A549 treated with CpdA at 1 μM for 4 hours (cell line): ENCODE results near the gene MYLK2. TPM values are rescaled to one million over a fixed set of nuclear protein-coding genes. Genes with fewer than 3 reads are reported as not detected.

Experiments
- total RNA-seq: library from RNA; stranded (reverse); fragments of 200-300 nt; extraction: Qiagen RNA extraction; gene quantifications from 5 replicates; pipeline ENCODE4 v1.2.3, GENCODE V29; 2022; ENCODE audit warnings: low read depth

The MYLK2 gene
- total RNA-seq = 0.61 to 0.87 TPM (median 0.66 TPM) in 5 replicates

GRCh38 chr20:31819083-31819784 is at the start of gene MYLK2:
MYLK2 (plus strand) TSS chr20:31819356; CDS start chr20:31819581, 225 bp downstream.

GRCh38 chr20:31845300-31845863 is 26.2 kb downstream of the MYLK2 start, which contains the start of gene FOXS1:
FOXS1 (minus strand) TSS chr20:31845604; CDS start chr20:31845542, 62 bp downstream.

GRCh38 chr20:31869942-31870725 is 51.0 kb downstream of the MYLK2 start, which contains the start of the genes DUSP15 and TTLL9:
DUSP15 (minus strand) TSS chr20:31870527; CDS start chr20:31870337, 190 bp downstream.
TTLL9 (plus strand) TSS chr20:31870634; CDS start chr20:31871127, 493 bp downstream.

Other genes with a start within 250 kb of the MYLK2 start
- gene ID1, start 214.1 kb upstream of the MYLK2 start, total RNA-seq = 155 to 284 TPM (median 194 TPM) in 5 replicates
- not detected in 5 replicates for gene COX4I2, start 181.4 kb upstream of the MYLK2 start, total RNA-seq
- gene BCL2L1, start 96.5 kb upstream of the MYLK2 start, total RNA-seq = 135 to 153 TPM (median 148 TPM) in 5 replicates
- gene TPX2, start 80.1 kb upstream of the MYLK2 start, total RNA-seq = 100 to 117 TPM (median 107 TPM) in 5 replicates
- 0.62 to 1.8 TPM (median 1.2 TPM) in 5 replicates for gene FOXS1, start 26.2 kb downstream of the MYLK2 start, total RNA-seq
- 0.64 to 1.5 TPM (median 1.1 TPM) in 5 replicates for gene DUSP15, start 51.2 kb downstream of the MYLK2 start, total RNA-seq
- gene TTLL9, start 51.3 kb downstream of the MYLK2 start, total RNA-seq = 0.06 to 0.20 TPM in 2 of 5 replicates, not detected in the others
- gene PDRG1, start 132.7 kb downstream of the MYLK2 start, total RNA-seq = 29.2 to 36.5 TPM (median 34.3 TPM) in 5 replicates
- gene XKR7, start 148.8 kb downstream of the MYLK2 start, total RNA-seq = under 0.01 to 0.02 TPM in 2 of 5 replicates, not detected in the others
- gene CCM2L, start 191.1 kb downstream of the MYLK2 start, total RNA-seq = 0.42 to 0.92 TPM (median 0.50 TPM) in 5 replicates
- gene HCK, start 232.9 kb downstream of the MYLK2 start, total RNA-seq = 0.06 to 0.14 TPM (median 0.10 TPM) in 4 of 5 replicates, not detected in the other